ENCODE results near the gene THRA.
A peak's percentile ranks its signal among the peaks of the same experiment; 100 is the strongest.

Gene THRA

GRCh38 chr17:40072040-40072734 is 9.4 kb downstream of the THRA start:
- DNase-seq (ENCODE audit: low spot score): no peak
- TF ChIP-seq CTCF (IDR thresholded peaks at IDR 0.05; ENCODE audit: extremely low read depth, missing control alignments): no peak

DNA sequence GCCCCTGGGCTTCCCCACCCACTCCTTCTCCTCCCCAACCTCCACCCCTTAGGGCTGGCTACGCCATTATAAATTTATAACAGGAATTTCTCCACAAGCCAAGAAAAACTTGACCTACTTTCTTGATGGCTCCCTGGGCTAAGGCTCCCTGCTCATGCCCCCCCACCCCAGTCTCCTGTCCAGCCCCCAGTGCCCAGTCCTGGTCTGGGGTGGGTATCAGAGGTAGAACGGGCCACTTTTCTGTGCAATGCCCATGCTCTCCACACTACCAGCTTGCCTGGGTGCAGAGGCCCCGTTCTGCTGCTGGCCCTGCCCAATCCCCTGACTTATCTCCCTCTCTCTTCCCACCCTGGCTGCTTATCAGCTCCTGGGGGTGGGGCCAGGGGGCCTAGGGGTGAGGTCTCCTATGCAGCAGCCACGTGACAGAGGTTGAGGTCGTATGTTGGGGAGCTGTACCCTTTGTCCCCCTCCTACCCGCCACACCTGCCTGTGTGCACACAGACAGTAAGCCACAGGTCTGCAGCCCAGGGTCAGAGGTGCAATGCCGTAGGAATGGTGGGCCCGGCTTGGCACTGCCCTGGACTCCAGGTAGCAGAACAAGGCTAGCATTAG is 10.1 kb downstream of the THRA start:
- TF ChIP-seq CTCF (IDR thresholded peaks at IDR 0.05; ENCODE audit: extremely low read depth, missing control alignments): no peak
- DNase-seq (ENCODE audit: low spot score): no peak

- no peak for TF ChIP-seq CTCF (IDR thresholded peaks at IDR 0.05; ENCODE audit: extremely low read depth, missing control alignments)
- DNase-seq (ENCODE audit: low spot score): no peak
Observed at GRCh38 chr17:40073454-40074174, 10.8 kb downstream of the THRA start.

GRCh38 chr17:40074175-40074512 is 11.4 kb downstream of the THRA start:
- TF ChIP-seq CTCF (IDR thresholded peaks at IDR 0.05; ENCODE audit: extremely low read depth, missing control alignments): no peak
- no peak for DNase-seq (ENCODE audit: low spot score)

GRCh38 chr17:40074871-40075200 is 12.1 kb downstream of the THRA start:
- no peak for TF ChIP-seq CTCF (IDR thresholded peaks at IDR 0.05; ENCODE audit: extremely low read depth, missing control alignments)
- DNase-seq (ENCODE audit: low spot score): no peak

DNA sequence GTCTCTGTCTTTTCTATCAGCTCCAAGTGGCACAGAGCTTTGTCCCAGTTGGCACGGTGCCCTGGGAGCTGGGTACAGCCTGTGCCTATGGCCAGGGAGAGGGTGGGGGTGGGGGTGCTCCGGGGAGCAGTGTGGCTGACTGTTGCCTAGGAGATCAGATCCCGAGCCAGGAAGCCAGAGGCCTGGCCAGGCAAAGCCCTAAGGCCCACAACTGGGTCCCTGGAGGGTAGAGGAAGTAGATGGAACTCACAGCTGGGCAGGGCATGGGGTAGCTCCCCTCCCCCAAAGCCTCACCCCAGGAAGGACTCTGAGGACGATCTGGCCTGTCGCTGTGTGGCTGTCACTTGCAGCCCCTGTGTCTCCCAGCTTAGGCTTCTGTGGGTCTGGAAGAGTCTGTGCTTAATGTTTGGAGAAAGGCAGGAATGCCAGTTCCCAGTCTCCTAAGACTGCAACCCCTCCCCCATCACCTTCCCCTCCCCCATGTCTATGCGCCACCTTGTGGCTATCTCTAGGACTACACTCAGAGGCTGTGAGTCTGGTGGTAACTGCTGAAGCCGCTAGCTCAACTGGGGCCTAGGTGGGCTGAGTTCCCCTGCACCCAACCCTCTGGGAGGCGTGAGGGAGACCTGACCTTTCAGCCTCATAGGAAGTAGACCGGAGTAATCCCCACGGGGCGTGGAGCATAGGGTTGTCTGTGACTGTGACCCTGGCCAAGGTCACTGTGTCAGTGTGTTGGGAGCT is 12.6 kb downstream of the THRA start:
- TF ChIP-seq CTCF (IDR thresholded peaks at IDR 0.05; ENCODE audit: extremely low read depth, missing control alignments): peak; percentile 89
- DNase-seq (ENCODE audit: low spot score): peak; percentile 74
